ENCODE results near the gene PIK3R6. TPM values are rescaled to one million over a fixed set of nuclear protein-coding genes. Genes with fewer than 3 reads are reported as not detected.
"Not testable (repeated sequence)": the region's sequence is repeated elsewhere in the genome, so short reads cannot be mapped to it uniquely, and the experiment has no call there.

Gene PIK3R6
- total RNA-seq, 1 donor from 2014 or later = 0.78 TPM

- DNase-seq (ENCODE audit: missing footprints) (no peak), ATAC-seq (no peak)
- intact Hi-C loops (cut with DNase I) = no loop called here
These were observed 61.1 kb downstream of the PIK3R6 start for GRCh38 chr17:8806253-8806925.

- ATAC-seq; intact Hi-C loops (cut with DNase I); DNase-seq (ENCODE audit: missing footprints): not testable (repeated sequence)
These were observed 62.1 kb downstream of the PIK3R6 start for GRCh38 chr17:8805396-8805795.

- ATAC-seq (peak; percentile 67), DNase-seq (ENCODE audit: missing footprints) (no peak)
- intact Hi-C loops (cut with DNase I) = loop anchor here (1.0 kb wide), 1 partner anchor 92 kb away; no protein-coding TSS in a partner anchor
These were observed 63.7 kb downstream of the PIK3R6 start for GRCh38 chr17:8803531-8804420.

- DNase-seq (ENCODE audit: missing footprints) (no peak), ATAC-seq (no peak)
- intact Hi-C loops (cut with DNase I) = no loop called here
These were observed 66.2 kb downstream of the PIK3R6 start for GRCh38 chr17:8801135-8801840.

- intact Hi-C loops (cut with DNase I) = no loop called here
- ATAC-seq (no peak), DNase-seq (ENCODE audit: missing footprints) (no peak)
These were observed 66.8 kb downstream of the PIK3R6 start for GRCh38 chr17:8800656-8801055.

GRCh38 chr17:8799570-8800212 lies 67.8 kb downstream of the PIK3R6 start:
- no peak for DNase-seq (ENCODE audit: missing footprints)
- peak; percentile 24 for ATAC-seq
- intact Hi-C loops (cut with DNase I) = loop anchor here (1.0 kb wide), 1 partner anchor 95 kb away; no protein-coding TSS in a partner anchor

- ATAC-seq (peak; percentile 45), DNase-seq (ENCODE audit: missing footprints) (no peak)
- intact Hi-C loops (cut with DNase I) = loop anchor here (1.0 kb wide), 1 partner anchor 95 kb away; no protein-coding TSS in a partner anchor
These were observed 68.5 kb downstream of the PIK3R6 start, which contains the start of gene MFSD6L for GRCh38 chr17:8798846-8799569. Gene MFSD6L, minus strand, starts transcription at chr17:8799365. Its CDS starts 245 bp downstream, at chr17:8799120.

- ATAC-seq = no peak
These were observed 69.2 kb downstream of the PIK3R6 start for GRCh38 chr17:8798176-8798845.

GRCh38 chr17:8797621-8798175 lies 69.8 kb downstream of the PIK3R6 start:
- intact Hi-C loops (cut with DNase I) = no loop called here
- DNase-seq (ENCODE audit: missing footprints) = no peak
- no peak for ATAC-seq

More at GRCh38 chr17:8798176-8798845, 69.2 kb downstream of the PIK3R6 start:
- intact Hi-C loops (cut with DNase I) = no loop called here
- no peak for DNase-seq (ENCODE audit: missing footprints)

- peak; percentile 29 for ATAC-seq
- DNase-seq (ENCODE audit: missing footprints) = peak; percentile 40
- intact Hi-C loops (cut with DNase I) = no loop called here
These were observed 72.8 kb downstream of the PIK3R6 start for GRCh38 chr17:8794636-8795035.

- intact Hi-C loops (cut with DNase I) = no loop called here
- ATAC-seq = no peak
These were observed 73.8 kb downstream of the PIK3R6 start for GRCh38 chr17:8793649-8794048.

GRCh38 chr17:8792646-8793045 lies 74.8 kb downstream of the PIK3R6 start:
- intact Hi-C loops (cut with DNase I) = no loop called here
- no peak for DNase-seq (ENCODE audit: missing footprints)

More at GRCh38 chr17:8793649-8794048, 73.8 kb downstream of the PIK3R6 start:
- DNase-seq (ENCODE audit: missing footprints) = no peak

GRCh38 chr17:8791910-8792270 lies 75.6 kb downstream of the PIK3R6 start:
- DNase-seq (ENCODE audit: missing footprints) = no peak
- intact Hi-C loops (cut with DNase I) = no loop called here
- no peak for ATAC-seq

More at GRCh38 chr17:8792646-8793045, 74.8 kb downstream of the PIK3R6 start:
- no peak for ATAC-seq

GRCh38 chr17:8791248-8791909 lies 76.1 kb downstream of the PIK3R6 start:
- intact Hi-C loops (cut with DNase I) = no loop called here
- DNase-seq (ENCODE audit: missing footprints) (no peak), ATAC-seq (no peak)

GRCh38 chr17:8789743-8790142 lies 77.7 kb downstream of the PIK3R6 start:
- ATAC-seq = no peak
- intact Hi-C loops (cut with DNase I) = no loop called here

GRCh38 chr17:8788998-8789397 lies 78.5 kb downstream of the PIK3R6 start:
- no peak for ATAC-seq
- no peak for DNase-seq (ENCODE audit: missing footprints)
- intact Hi-C loops (cut with DNase I) = no loop called here

More at GRCh38 chr17:8789743-8790142, 77.7 kb downstream of the PIK3R6 start:
- peak; percentile 28 for DNase-seq (ENCODE audit: missing footprints)
